Lower leg skin (tissue), 3 donors: ENCODE data around the gene UBA52.

Experiments used
- CTCF ChIP-seq, 3 donors: fragments of 450-650 bp; IDR thresholded peaks; one replicate each; pipeline ENCODE4 v1.5.1; 2016; ENCODE audit warnings: antibody characterized with exemption in 3 of 3, mild to moderate bottlenecking in 3 of 3, moderate library complexity in 2 of 3
- POLR2A ChIP-seq, 2 donors: fragments of 450-650 bp; IDR thresholded peaks; one replicate each; pipeline ENCODE4 v1.6.1; 2016 to 2017; ENCODE audit warnings: antibody characterized with exemption in 2 of 2, mild to moderate bottlenecking in 1 of 2, moderate library complexity in 1 of 2

GRCh38 chr19:18566953-18567352 is 4.7 kb upstream of the UBA52 start:
- TF ChIP-seq CTCF (IDR thresholded peaks at IDR 0.05) (no peak), POLR2A (IDR thresholded peaks at IDR 0.05) (no peak)
